ENCODE data around the gene SPAG9.
A peak's percentile ranks its signal among the peaks of the same experiment; 100 is the strongest.
"Not testable (repeated sequence)": the region's sequence is repeated elsewhere in the genome, so short reads cannot be mapped to it uniquely, and the experiment has no call there.

The SPAG9 gene

DNA sequence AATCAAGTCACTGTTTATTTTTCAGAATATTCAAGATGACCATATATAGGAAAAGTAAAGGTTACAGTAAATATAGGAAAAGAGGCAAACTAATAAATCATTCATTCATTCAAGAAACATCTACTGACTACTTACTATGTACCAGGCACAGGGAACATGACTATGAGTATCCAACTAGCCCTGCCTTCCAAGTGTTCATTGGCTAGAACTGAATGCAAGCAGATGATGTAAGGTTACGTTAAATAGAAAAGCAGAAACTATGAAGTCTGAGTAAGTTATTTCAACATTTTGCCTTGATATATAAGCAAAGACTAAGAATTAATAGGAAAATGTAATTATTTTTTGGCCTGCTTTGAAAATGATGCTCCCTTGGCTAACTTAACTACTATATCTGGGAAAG, 36.7 kb downstream of the SPAG9 start:
- FAIRE-seq, result no peak

GRCh38 chr17:51083364-51083763, 37.3 kb downstream of the SPAG9 start:
- FAIRE-seq, result not testable (repeated sequence)

DNA sequence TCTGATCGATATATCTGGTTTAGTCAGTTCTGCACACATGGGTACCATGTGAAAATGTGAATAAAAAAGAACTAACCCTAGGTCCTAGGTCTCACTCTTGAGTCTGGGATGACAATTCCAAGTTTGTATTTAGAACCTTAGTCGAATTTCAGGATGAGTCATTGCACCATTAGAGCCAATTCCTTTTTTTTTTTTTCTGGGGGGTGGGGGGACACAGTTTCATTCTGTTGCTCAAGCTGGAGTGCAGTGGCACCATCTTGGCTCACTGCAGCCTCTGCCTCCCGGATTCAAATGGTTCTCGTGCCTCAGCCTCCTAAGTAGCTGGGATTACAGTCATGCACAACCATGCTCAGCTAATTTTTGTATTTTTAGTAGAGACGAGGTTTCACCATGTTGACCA, 41.6 kb downstream of the SPAG9 start:
- FAIRE-seq, result no peak

GRCh38 chr17:51078009-51078592, 42.6 kb downstream of the SPAG9 start:
- FAIRE-seq, result no peak

DNA sequence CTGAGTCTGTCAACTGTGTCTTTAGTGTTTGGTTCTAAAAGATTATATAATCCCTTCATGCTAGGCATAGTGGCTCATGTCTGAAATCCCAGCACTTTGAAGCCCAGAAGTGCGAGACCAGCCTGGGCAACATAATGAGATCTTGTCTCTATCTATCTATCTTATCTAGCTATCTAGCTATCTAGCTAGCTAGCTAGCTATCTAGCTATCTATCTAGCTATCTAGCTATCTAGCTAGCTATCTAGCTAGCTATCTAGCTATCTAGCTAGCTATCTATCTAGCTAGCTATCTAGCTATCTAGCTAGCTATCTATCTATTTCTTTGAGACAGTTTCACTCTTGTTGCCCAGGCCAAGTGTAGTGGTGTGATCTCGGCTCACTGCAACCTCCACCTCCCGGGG, 43.8 kb downstream of the SPAG9 start:
- FAIRE-seq, result no peak

DNA sequence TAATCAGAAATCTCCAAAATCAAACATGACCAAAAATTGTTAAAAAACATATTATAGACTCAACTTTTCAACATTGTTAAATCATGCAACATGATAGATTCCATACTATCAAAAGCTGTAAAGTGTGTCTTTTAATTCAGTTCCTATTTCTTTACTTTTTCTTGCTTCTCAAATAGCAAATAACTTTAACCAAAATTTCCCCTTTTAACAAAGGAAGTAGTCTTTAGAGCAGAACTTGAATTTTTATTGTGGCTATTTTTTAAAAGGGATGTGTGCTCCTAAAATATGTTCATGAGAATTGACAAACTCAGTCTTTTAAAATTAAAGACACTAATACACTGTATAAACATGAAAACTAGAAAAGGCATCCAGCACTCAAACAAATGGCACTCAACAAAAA, 49.1 kb downstream of the SPAG9 start:
- FAIRE-seq, result peak; percentile 46

- no peak for FAIRE-seq
These were observed 55.2 kb downstream of the SPAG9 start for GRCh38 chr17:51065466-51065865.

DNA sequence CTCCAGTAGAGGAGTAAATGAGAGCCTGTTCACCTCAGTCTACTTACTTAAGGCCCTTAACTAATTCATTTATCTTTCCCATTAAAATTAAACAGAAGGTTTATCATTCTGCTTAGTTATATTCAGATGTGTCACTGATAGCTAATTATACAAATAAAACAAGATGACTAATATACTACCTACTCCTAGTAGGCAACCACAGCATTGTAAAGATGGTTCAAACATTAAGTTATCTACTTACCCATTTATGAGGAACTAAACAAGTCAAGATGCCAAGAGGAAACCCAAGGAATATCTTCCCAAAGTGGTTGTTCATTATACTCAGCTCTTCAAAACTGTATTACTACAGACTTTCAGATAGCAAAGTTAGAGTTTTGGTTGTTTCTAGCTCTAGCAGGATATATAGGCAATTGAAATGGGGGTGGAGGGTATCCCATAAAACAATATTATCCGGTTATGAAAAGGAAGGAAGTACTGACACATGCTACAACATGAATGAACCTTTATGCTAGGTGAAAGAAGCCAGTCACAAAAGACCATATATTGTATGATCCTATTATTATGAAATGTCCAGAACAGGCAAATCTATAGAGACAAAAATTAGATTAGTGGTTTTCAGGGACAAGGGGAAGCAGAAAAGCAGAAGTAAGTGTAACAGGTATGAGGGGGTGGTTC, 56.5 kb downstream of the SPAG9 start:
- no peak for FAIRE-seq

DNA sequence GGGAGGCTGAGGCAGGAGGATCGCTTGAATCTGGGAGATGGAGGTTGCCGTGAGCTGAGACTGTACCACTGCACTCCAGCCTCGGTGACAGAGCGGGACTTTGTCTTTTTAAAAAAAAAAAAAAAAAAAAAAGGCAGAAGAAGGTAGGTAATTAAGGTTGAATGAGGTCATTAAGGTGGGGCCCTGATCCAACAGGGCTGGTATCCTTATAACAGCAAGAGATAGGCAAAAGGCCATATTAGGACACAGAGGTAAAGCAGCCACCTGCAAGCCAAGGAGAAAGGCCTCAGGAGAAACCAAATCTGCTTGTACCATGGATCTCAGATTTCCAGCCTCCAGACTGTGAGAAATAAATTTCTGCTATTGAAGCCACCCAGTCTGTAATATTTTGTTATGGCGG, 60.3 kb downstream of the SPAG9 start:
- FAIRE-seq, result no peak

- no peak for FAIRE-seq
These were observed 60.9 kb downstream of the SPAG9 start for GRCh38 chr17:51059781-51060180.

DNA sequence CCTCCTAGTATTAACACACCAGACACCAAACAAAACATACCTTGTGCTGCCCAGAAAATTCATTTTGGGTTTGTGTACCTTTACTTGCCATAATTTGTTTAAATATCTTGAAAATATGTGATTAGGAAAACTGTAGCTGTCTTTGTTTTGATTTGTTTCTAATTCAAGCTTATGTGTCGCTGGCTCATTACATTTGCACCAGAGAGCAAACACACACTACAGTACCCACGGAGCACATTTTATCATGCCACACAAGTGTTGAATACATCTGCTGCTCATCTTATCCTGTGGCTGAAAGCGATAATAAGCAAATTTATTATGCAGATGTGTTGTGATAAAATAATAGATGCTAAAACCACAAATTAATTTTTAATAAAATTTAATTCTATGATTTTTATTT, 63.1 kb downstream of the SPAG9 start:
- FAIRE-seq, result no peak

DNA sequence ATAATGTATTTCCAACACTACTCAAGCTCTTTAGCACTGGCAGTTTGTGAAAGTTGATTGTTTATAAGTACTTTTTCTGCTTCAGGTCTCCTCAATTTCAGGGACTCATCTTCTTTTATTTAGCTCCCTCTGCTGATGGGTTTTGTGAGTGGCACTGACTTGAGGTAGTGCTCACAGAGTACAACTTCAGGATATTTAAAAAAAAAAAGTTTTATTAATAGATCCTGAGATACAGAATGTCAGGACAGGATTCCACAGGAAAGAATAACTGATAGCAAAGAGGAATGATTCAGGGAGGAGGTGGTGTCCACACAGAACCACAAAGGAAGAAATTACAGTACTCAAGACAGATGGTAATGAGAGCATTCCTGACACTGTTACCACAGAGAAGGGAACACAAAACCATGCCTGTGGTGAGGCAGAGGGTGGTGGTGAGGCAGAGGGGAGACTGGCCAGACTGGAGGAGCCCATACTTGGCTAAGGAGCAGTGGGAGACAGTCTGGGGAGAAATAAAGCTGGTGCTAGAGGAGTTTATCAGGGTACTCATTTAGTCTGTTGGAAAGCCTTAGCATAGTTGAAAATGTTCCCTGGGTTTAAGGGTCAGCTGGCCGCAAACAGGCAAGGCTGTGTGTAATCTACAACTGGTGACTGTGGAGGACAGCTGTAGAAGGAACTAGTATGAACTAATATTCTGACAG, 63.7 kb downstream of the SPAG9 start:
- FAIRE-seq, result peak; percentile 23

DNA sequence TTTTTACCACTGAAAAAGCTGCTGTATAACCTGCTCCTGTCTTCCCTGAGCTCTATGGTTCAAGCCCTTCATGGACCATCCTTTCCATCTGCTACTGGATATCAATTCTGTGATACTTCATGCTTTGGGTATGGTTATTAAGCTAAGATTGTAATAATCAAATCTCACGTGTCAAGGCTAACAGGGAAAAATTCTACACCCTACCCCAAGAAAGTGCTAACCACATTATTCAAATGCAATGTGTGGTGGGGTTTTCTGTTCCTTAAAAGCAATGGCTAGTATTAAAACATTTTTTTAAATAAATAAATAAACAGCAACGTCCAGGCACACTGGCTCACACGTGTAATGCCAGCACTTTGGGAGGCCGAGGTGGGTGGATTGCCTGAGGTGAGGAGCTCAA, 65.9 kb downstream of the SPAG9 start:
- no peak for FAIRE-seq

GRCh38 chr17:51052235-51052634, 68.4 kb downstream of the SPAG9 start:
- FAIRE-seq, result no peak

- no peak for FAIRE-seq
These were observed 70.2 kb downstream of the SPAG9 start for GRCh38 chr17:51050291-51051033.

DNA sequence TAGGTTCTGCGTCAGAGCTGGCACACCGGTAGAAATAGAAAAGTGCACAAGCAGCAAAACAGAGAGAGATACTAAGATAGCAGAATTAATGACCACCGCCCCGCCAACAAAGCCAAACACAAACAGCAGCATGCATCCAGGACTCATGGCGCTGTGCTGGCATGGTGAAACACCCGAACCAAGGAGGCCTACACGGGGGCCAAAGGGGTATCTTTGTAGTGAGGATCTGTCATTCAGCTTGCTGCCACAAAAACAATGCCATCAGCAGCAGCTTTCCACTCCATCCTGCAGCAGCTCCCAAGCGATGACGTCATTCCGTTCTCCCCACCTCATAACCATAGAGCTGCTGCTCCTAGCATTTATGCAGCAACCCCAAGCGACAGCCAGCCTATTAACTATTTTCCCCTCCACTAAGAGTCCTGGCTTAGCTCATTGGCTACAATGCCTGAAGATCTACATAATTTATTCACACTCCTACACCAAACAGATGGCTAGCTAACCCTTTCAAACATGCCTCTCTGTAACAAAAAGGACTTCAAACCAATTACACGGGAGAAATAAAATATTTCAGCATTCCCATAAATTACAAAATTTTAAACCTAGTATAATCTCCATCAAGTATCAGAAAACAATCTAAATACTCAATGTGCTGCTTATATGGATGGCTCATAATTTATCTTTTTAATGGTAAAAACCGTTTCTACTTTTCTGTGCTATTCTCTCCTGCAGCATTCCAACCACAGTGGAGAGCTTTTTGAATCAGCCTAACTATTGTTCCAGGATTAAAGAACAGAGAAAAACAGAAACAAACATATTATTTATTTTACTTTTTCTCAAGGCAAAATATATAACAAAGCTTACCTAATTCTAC, 73.9 kb downstream of the SPAG9 start:
- peak; percentile 91 for FAIRE-seq

GRCh38 chr17:51046046-51046445, 74.6 kb downstream of the SPAG9 start:
- no peak for FAIRE-seq

GRCh38 chr17:51045621-51046020, 75.0 kb downstream of the SPAG9 start:
- no peak for FAIRE-seq

GRCh38 chr17:51044976-51045375, 75.7 kb downstream of the SPAG9 start:
- FAIRE-seq, result no peak

- no peak for FAIRE-seq
These were observed 84.6 kb downstream of the SPAG9 start for GRCh38 chr17:51036084-51036483.

DNA sequence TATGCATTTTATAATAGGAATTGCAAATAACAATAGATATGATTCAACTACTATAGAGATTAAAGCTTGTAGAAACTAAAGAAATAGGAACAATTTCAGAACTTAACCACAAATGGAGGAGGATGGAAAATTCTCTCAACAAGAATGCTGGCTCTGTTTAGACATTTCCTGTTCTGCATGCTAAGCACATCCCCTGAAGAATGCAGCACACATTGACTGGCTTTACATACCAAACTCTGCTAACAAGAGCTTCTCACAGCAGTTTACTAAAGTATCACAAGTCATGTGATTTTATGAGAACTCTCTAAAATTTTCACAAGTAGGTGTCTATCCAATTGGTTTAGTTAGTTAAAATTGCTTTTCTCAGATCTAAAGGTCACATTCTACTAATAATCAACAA, 85.2 kb downstream of the SPAG9 start:
- peak; percentile 68 for FAIRE-seq

- FAIRE-seq, result no peak
These were observed 85.9 kb downstream of the SPAG9 start for GRCh38 chr17:51034800-51035199.

DNA sequence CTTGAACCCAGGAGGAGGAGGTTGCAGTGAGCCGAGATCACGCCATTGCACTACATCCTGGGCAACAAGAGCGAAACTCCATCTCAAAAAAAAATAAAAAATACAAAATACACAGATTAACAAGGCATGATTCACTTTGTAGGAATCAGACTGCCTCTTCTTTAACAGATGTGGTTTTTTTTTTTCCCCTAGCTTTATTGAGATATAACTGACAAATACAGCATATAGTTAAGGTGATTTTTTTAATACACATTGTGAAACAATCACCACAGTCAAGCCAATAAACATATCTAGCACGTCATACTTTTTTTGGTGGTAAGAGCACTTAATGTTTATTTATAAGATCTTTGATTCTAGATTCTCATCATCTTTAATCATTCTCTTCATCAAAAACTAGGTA, 87.8 kb downstream of the SPAG9 start:
- no peak for FAIRE-seq
